Activated CD8-positive, alpha-beta memory T cell treated with anti-CD3 and anti-CD28 coated beads for 4 hours (primary cell): Measurements from ENCODE around the gene IFRD2.
A peak's percentile ranks its signal among the peaks of the same experiment; 100 is the strongest.

Source experiments
- DNase-seq, 2 donors: peaks; one replicate each; pipeline ENCODE4 v3.0.0-alpha.2; 2020; ENCODE audit warnings: low read depth in 2 of 2

Gene IFRD2

GRCh38 chr3:50302095-50303012, 10.1 kb upstream of the IFRD2 start:
- no peak for DNase-seq

- DNase-seq, result no peak
These were observed 8.5 kb upstream of the IFRD2 start for GRCh38 chr3:50300681-50301254.

GRCh38 chr3:50299929-50300680, 7.9 kb upstream of the IFRD2 start:
- DNase-seq, result no peak

DNA sequence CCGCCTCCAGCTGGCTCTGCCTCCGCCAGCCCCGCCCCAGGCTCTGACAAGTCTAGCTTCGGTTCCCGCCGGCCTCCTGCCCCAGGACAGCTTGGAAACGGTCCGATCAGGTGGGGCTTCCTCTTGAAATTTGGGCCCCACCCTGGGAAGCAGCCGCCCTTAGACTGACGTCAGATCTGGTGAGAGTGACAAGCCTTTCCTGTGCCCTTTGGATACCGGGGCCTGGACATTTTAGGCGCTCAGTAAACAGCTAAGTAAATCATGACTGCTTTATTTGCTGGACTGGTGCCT, 7.4 kb upstream of the IFRD2 start:
- DNase-seq, result no peak

DNA sequence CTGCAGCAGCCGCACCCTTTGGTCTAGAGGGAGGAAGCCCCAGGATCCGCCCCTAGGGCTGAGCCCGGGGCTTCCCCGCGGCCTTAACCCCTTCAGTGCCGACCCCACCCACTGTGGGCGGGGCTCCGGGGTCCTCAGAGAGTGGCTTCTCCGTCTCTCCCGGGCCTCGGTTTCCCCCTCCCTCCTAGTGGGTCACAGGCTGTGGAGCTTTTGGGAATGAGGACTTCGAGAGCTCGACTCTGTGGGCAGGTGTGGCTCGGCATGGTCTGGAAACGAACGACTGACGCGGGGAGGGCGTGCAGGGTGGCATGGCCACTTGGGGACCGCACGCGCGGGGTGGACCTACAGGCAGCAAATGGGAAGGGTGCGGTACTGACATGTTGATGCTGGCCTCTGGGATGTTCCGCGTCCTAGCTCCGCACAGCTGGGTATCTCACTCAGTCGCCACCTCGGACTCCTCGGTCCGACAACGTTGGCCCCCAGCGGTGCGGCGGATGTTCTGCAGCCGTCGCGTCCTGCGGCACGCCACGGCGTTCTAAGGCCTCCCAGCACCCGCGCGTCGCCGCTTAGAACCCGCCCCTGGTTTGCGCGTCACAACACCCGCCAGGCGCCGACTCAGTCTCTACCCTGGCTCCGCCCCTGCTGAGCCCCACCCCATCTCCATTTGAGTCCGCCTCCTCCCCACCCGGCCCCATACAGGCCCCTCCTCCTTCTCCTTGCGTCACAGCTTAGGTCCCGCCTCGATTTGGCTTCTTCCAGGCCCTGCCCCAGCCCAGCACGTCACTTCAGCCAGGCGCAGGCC, 6.8 kb upstream of the IFRD2 start, which contains the start of the genes HYAL3 and NAA80:
HYAL3 (minus strand) TSS at position 570 of the 802 bp plus-strand sequence. CDS start 3,803 bp downstream, outside the sequence.
NAA80 (minus strand) TSS at position 570 of the 802 bp plus-strand sequence. CDS start 1,942 bp downstream, outside the sequence.
- peak; percentile 99 for DNase-seq

GRCh38 chr3:50297896-50298725, 5.9 kb upstream of the IFRD2 start:
- no peak for DNase-seq

- no peak for DNase-seq
These were observed 5.2 kb upstream of the IFRD2 start for GRCh38 chr3:50297384-50297775.

DNA sequence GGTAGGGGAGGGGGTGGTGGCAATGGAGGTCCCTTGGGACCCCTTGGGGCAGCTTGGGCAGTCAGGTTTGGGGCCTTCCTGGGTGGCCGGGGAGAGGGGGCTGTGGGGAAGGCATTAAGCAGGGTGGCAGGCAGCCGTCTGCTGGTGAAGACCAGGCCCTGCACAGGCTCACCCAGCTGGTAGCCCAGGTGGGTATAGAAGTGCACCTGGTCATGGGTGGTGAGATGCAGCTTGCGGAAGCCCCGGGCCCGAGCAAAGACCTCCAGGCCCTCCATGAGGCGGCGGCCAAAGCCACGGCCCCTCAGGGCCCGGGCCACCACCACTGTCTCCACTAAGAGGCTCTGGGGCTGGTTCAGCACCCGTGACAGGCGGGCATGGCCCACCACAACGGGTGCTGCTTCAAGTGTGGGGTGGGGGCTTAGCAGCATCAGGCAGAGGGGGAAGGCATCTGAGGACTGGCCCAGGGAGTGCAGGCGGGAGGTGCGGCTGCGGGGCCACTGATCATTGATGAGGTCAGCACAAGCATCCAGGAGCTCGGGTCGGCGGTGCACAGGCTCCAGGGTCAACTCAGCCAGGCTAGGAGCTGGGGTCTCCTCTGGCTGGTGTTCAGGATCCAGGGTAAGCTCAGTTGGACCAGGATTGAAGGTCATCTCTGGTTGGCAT, 4.6 kb upstream of the IFRD2 start:
- DNase-seq, result no peak

DNA sequence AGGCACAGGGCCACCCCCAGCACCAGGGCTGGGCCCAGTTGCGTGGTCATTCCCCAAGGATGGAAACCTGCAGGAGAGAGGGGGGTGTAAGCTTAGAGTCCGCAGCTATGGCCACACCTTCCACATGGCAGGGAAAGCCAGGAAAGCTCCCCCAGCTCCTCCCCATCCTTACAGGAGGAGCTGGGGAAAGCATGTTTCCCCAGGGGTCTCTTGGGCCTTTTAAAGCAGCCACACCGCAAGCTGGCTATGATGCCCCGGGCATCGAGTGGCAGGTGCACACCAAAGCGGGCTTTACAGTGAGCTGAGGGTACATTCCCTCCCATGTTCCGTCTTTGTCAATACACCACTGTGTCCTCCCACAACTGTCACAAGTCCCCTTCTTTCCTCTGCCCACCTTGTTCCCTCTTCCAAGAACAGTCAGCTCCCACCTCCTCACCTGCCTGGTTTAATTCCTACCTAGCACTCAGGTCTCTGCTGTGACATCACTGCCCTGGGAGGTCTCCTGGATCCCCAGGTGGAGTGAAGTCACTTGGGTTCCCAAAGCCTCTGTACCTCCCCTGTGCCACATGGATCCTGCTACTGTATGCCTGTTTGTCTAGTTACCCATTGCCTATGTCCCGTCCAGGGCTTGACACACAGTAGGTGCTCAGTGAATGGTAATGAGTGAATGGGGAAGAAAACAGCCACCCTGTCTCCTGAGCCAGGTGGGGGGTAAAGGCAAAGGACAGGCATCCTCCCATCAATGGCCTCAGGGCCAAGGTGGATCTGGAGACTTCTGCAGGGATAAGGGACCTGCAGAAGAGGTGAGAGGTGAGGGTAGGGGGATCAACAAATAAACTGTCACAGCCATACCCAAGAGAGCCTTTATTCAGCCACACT, 3.6 kb upstream of the IFRD2 start:
- DNase-seq, result no peak

- no peak for DNase-seq
These were observed 2.5 kb upstream of the IFRD2 start for GRCh38 chr3:50294492-50295403.

DNA sequence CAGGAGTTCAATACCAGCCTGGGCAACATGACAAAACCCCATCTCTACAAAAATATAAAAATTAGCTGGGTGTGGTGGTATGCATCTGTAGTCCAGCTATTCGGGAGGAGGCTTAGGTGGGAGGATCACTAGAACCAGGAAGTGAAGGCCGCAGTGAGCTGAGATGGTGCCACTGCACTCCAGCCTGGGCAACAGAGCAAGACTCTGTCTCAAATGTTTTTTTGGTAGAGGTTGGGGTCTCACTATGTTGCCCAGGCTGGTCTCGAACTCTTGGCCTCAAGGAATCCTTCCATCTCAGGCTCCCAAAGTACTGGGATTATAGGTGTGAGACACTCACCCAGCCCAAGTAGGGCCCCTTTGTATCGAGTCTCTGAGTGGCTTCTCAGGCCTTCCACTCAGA, 1.9 kb upstream of the IFRD2 start:
- DNase-seq, result no peak

- no peak for DNase-seq
These were observed 1.0 kb upstream of the IFRD2 start for GRCh38 chr3:50293079-50293801.

GRCh38 chr3:50290161-50290641, 2.0 kb downstream of the IFRD2 start:
- no peak for DNase-seq

DNA sequence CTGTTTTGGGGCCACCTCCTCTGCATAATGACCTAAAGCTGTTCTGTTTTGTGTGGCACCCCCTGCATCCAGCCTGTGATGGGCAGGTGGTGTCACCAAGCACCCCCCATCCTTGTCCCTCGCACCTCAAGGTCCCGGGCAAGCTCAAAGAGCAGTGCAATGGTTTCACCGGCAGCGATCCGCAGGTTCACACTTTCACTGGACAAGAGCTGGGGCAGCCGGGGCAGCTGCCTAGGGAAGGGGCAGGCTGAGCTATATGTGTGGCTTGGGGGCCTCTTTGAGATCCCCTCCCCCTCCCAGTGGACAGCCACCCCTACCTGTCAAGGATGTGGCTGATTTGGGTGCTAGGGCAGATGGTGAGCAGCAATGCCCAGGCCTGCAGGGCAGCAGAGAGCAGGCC, 3.1 kb downstream of the IFRD2 start:
- no peak for DNase-seq

DNA sequence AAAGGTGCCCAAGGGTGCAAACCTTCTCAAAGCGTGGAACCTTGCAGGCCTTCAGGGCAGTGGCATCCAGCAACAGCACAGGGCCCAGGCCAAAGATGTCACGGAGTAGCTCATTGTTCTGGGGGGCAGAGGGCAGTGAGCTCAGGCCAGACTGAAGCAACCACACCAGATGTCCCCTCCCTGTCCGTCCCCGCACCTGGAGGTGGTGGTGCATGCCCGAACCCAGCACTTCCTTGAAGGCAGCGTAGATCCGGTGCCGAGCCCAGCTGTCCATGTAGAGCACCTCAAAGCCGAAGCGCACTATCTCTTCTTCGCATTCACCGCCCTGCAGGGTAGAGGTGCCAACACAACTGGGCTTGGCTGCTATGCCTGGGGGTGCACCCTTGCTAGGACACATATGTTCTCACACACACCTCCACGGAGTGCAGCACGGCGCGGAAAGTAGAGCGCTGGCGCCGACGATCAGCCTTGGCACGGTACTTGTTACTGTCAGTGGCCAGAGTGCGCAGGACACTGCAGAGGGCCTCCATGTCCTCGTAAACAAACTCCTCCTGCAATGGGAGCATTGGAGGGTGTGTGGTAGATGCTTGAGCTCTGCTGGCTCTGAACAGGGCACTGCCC, 3.7 kb downstream of the IFRD2 start:
- DNase-seq, result no peak

DNA sequence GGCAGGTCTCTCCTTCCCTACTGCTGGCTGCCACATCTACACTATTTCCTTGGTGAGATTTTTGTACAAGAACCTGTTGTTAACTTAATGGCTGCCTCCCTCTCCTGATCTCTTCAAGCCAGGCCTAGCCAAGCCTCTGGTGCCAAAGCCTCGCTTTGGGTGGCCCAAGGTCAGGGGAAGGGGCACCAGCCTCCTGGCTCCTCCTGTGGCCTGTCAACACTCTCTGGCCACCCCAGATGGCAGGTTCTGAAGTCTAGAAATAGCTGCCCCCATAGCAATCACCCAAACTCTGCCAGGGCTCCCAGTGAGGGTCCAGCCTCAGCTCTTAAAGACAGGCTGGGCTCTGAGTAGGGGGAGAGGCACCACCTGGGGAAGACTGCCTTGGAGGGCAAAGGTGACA, 5.0 kb downstream of the IFRD2 start:
- no peak for DNase-seq
